Measurements from ENCODE around the gene BRCA1. TPM values are rescaled to one million over a fixed set of nuclear protein-coding genes. Genes with fewer than 3 reads are reported as not detected.

The BRCA1 gene
- polyA plus RNA-seq, 2 of the 4 experiments (the other 2 are of a cell fraction): 41.0 to 71.8 TPM

- TF ChIP-seq MAX (IDR thresholded peaks at IDR 0.05) (peak; percentile 99), CTCF (IDR thresholded peaks at IDR 0.05) (peak; percentile 88)
These were observed 126.9 kb downstream of the BRCA1 start, which contains the start of gene RPL27 (continued) for GRCh38 chr17:42997984-42998938.

- POLR2A ChIA-PET: interaction anchor here (0.6 to 3.0 kb wide), 38 partner anchors 9 to 1067 kb away, joined by 3 to 48 read pairs (median 6); partner anchors contain the start of genes AARSD1, BECN1, BRCA1 and IFI35
- Histone ChIP-seq H3K4me3 (peak overlapping the region; percentile 30), H3K4me2 (peak overlapping the region; percentile 76), H3K9me3 (no peaks in the 10 kb centered on the region), H3K4me1 (peaks cover 40% of the 10 kb centered on the region), H3K27ac (peak overlapping the region; percentile 55 to 91)
- WGBS (ENCODE audit: missing lambda C conversion rate): 7% methylated on average over 5 of the region's 5 CpGs
- CTCF ChIA-PET: interaction anchor here (0.7 to 5.6 kb wide), 34 partner anchors 8 to 419 kb away, joined by 3 to 86 read pairs (median 5); partner anchors contain the start of genes AARSD1, AOC2, IFI35 and PSMC3IP
- no peak for FAIRE-seq
- ATAC-seq: peak; percentile 14 to 40; a peak in 5 of 6 replicates
- TF ChIP-seq REST (IDR thresholded peaks at IDR 0.05) (no peak), HOXA7 (CRISPR knock-in tag; IDR thresholded peaks at IDR 0.05) (peak; percentile 83)
- no peak for DNase-seq (ENCODE audit: low read depth in 1 of 2, low spot score in 1 of 2)
These were observed 127.7 kb downstream of the BRCA1 start for GRCh38 chr17:42997390-42997983.

Small RNA genes lying within 50 kb of the gene (small RNA-seq; reads per million reads assigned to genes)
- 0 reads per million in 6 experiments for gene AC060780.2
- 0 to 0.04 (median 0) reads per million in 6 experiments for gene AC060780.3
- 0 reads per million in 6 experiments for gene AC135721.1

Other genes with a start within 250 kb of the BRCA1 start
- gene G6PC1, start 224.6 kb downstream of the BRCA1 start, polyA plus RNA-seq (2011; rRNA removed): not detected in 2 replicates
- not detected in 3 replicates for gene G6PC1, start 224.6 kb downstream of the BRCA1 start, polyA plus RNA-seq (2017; fragmentation: RNase III; extraction: RNeasy Plus Mini Kit Qiagen cat#74134 plus additional on column Dnase treatment)
- 56.9 and 66.6 TPM in 2 replicates for gene AARSD1, start 160.9 kb downstream of the BRCA1 start, polyA plus RNA-seq (2011; rRNA removed)
- 70.7 to 82.0 TPM (median 73.0 TPM) in 3 replicates for gene AARSD1, start 160.9 kb downstream of the BRCA1 start, polyA plus RNA-seq (2017; fragmentation: RNase III; extraction: RNeasy Plus Mini Kit Qiagen cat#74134 plus additional on column Dnase treatment)
- gene PTGES3L, start 145.3 kb downstream of the BRCA1 start, polyA plus RNA-seq (2011; rRNA removed): 1.0 and 1.8 TPM in 2 replicates
- 2.7 to 3.5 TPM (median 3.2 TPM) in 3 replicates for gene PTGES3L, start 145.3 kb downstream of the BRCA1 start, polyA plus RNA-seq (2017; fragmentation: RNase III; extraction: RNeasy Plus Mini Kit Qiagen cat#74134 plus additional on column Dnase treatment)
- gene RUNDC1, start 144.8 kb downstream of the BRCA1 start, polyA plus RNA-seq (2011; rRNA removed): 19.1 and 21.4 TPM in 2 replicates
- 18.7 to 19.7 TPM (median 19.5 TPM) in 3 replicates for gene RUNDC1, start 144.8 kb downstream of the BRCA1 start, polyA plus RNA-seq (2017; fragmentation: RNase III; extraction: RNeasy Plus Mini Kit Qiagen cat#74134 plus additional on column Dnase treatment)
- gene RPL27, start 126.9 kb downstream of the BRCA1 start, polyA plus RNA-seq (2011; rRNA removed): 5,588 and 5,746 TPM in 2 replicates
- 2,894 to 2,977 TPM (median 2,925 TPM) in 3 replicates for gene RPL27, start 126.9 kb downstream of the BRCA1 start, polyA plus RNA-seq (2017; fragmentation: RNase III; extraction: RNeasy Plus Mini Kit Qiagen cat#74134 plus additional on column Dnase treatment)
- gene IFI35, start 118.6 kb downstream of the BRCA1 start, polyA plus RNA-seq (2011; rRNA removed): 20.2 and 21.3 TPM in 2 replicates
- gene IFI35, start 118.6 kb downstream of the BRCA1 start, polyA plus RNA-seq (2017; fragmentation: RNase III; extraction: RNeasy Plus Mini Kit Qiagen cat#74134 plus additional on column Dnase treatment): 10.6 to 12.9 TPM (median 10.8 TPM) in 3 replicates
- gene VAT1, start 103.0 kb downstream of the BRCA1 start, polyA plus RNA-seq (2011; rRNA removed): 167 and 169 TPM in 2 replicates
- gene VAT1, start 103.0 kb downstream of the BRCA1 start, polyA plus RNA-seq (2017; fragmentation: RNase III; extraction: RNeasy Plus Mini Kit Qiagen cat#74134 plus additional on column Dnase treatment): 117 to 153 TPM (median 149 TPM) in 3 replicates
- gene RND2, start 100.1 kb downstream of the BRCA1 start, polyA plus RNA-seq (2011; rRNA removed): 0.19 and 0.33 TPM in 2 replicates
- gene RND2, start 100.1 kb downstream of the BRCA1 start, polyA plus RNA-seq (2017; fragmentation: RNase III; extraction: RNeasy Plus Mini Kit Qiagen cat#74134 plus additional on column Dnase treatment): 0.14 to 0.37 TPM (median 0.28 TPM) in 3 replicates
- 86.8 and 103 TPM in 2 replicates for gene NBR1, start 45.9 kb upstream of the BRCA1 start, polyA plus RNA-seq (2011; rRNA removed)
- 40.6 to 46.9 TPM (median 41.8 TPM) in 3 replicates for gene NBR1, start 45.9 kb upstream of the BRCA1 start, polyA plus RNA-seq (2017; fragmentation: RNase III; extraction: RNeasy Plus Mini Kit Qiagen cat#74134 plus additional on column Dnase treatment)
- gene TMEM106A, start 86.5 kb upstream of the BRCA1 start, polyA plus RNA-seq (2011; rRNA removed): 2.6 and 3.5 TPM in 2 replicates
- gene TMEM106A, start 86.5 kb upstream of the BRCA1 start, polyA plus RNA-seq (2017; fragmentation: RNase III; extraction: RNeasy Plus Mini Kit Qiagen cat#74134 plus additional on column Dnase treatment): 1.1 to 1.7 TPM (median 1.2 TPM) in 3 replicates
- gene CCDC200, start 103.3 kb upstream of the BRCA1 start, polyA plus RNA-seq (2011; rRNA removed): not detected in 2 replicates
- gene CCDC200, start 103.3 kb upstream of the BRCA1 start, polyA plus RNA-seq (2017; fragmentation: RNase III; extraction: RNeasy Plus Mini Kit Qiagen cat#74134 plus additional on column Dnase treatment): not detected in 3 replicates
- gene RNU2-1, start 108.6 kb upstream of the BRCA1 start, polyA plus RNA-seq (2011; rRNA removed): not detected in 2 replicates
- not detected in 3 replicates for gene RNU2-1, start 108.6 kb upstream of the BRCA1 start, polyA plus RNA-seq (2017; fragmentation: RNase III; extraction: RNeasy Plus Mini Kit Qiagen cat#74134 plus additional on column Dnase treatment)